GM12878 (cell line): ENCODE measurements around the gene PTPRM. TPM values are rescaled to one million over a fixed set of nuclear protein-coding genes. Genes with fewer than 3 reads are reported as not detected.

Source experiments
- ATAC-seq: fragments of 200-7000 bp; cut with Tn5 transposase; 3 replicates; pipeline ENCODE4 v1.9.1; 2020; ENCODE audit warnings: mild to moderate bottlenecking, moderate library complexity
- BruUV-seq: library from RNA; stranded (reverse); fragments of 400-500 nt; replicated peaks from 2 replicates; lab custom pipeline; 2021; lab: Mats Ljungman, UMichigan
- CTCF ChIA-PET: fragments of 300-600 bp; sonication (Branson Sonifier 250); formaldehyde crosslinking; extraction: SDS; loops from one replicate; lab custom pipeline; 2021; ENCODE audit warnings: inconsistent platforms; lab: Yijun Ruan, JAX
- POLR2A ChIA-PET: fragments of 350-600 bp; formaldehyde crosslinking; extraction: SDS; loops from one replicate; lab custom pipeline; 2021; ENCODE audit warnings: inconsistent platforms; lab: Charles Lee
- RAD21 ChIA-PET: fragments of 300-600 bp; sonication (Branson Sonifier 250); formaldehyde crosslinking; loops from one replicate; lab custom pipeline; 2023; ENCODE audit warnings: antibody characterized with exemption; ENCODE audit not compliant: unreplicated experiment; lab: Charles Lee
- SMC1A ChIA-PET: fragments of 300-600 bp; sonication (Branson Sonifier 250); formaldehyde crosslinking; loops from one replicate; lab custom pipeline; 2023; ENCODE audit not compliant: unreplicated experiment, uncharacterized antibody; lab: Charles Lee
- DNase-seq: peaks from one replicate; pipeline ENCODE4 v3.0.0-alpha.2; 2011; ENCODE audit warnings: low read depth, low spot score
- FAIRE-seq: peaks from 3 replicates; lab custom pipeline; 2011; peaks lifted over from hg19 to GRCh38; lab: Jason Lieb, UNC
- H2AFZ ChIP-seq: 2 replicates; pipeline ENCODE4 v1.6.0; 2011; ENCODE audit warnings: low read depth, low read length, control low read depth; ENCODE audit not compliant: control insufficient read depth
- H3K27ac ChIP-seq: 2 replicates; pipeline ENCODE4 v1.5.1; 2011; ENCODE audit warnings: control low read depth; ENCODE audit not compliant: control insufficient read depth, insufficient read depth
- H3K27me3 ChIP-seq, 2 experiments: replicated peaks in 1 of 2; 2 replicates each; pipeline versions ENCODE4 v1.6.0 to v1.6.1; 2011; ENCODE audit warnings: low read length in 1 of 2; ENCODE audit not compliant: control insufficient read depth in 2 of 2, insufficient read depth in 2 of 2
- H3K36me3 ChIP-seq, 2 experiments: 2 replicates each; pipeline ENCODE4 v1.5.1; 2011; ENCODE audit warnings: low read length in 1 of 2; ENCODE audit not compliant: control insufficient read depth in 2 of 2, insufficient read depth in 2 of 2
- H3K4me1 ChIP-seq: 2 replicates; pipeline ENCODE4 v1.6.1; 2011; ENCODE audit warnings: mild to moderate bottlenecking, low read length, moderate library complexity, mixed read lengths; ENCODE audit not compliant: control insufficient read depth, insufficient read depth
- H3K4me2 ChIP-seq: 2 replicates; pipeline ENCODE4 v1.6.0; 2011; ENCODE audit warnings: control low read depth; ENCODE audit not compliant: control insufficient read depth, insufficient read depth
- H3K4me3 ChIP-seq: fragments of 200-600 bp; sonication (generic); 2 replicates; pipeline ENCODE4 v1.5.1; 2016
- H3K79me2 ChIP-seq: 2 replicates; pipeline ENCODE4 v1.6.0; 2011; ENCODE audit warnings: low read length; ENCODE audit not compliant: control insufficient read depth, insufficient read depth
- H3K9ac ChIP-seq: 2 replicates; pipeline ENCODE4 v1.8.0; 2011; ENCODE audit warnings: low read length, control low read depth, mixed read lengths; ENCODE audit not compliant: control insufficient read depth, insufficient read depth
- H3K9me3 ChIP-seq: replicated peaks from 3 replicates; pipeline ENCODE4 v1.5.1; 2011; ENCODE audit warnings: mild to moderate bottlenecking, low read length; ENCODE audit not compliant: control insufficient read depth, insufficient read depth
- H4K20me1 ChIP-seq: 2 replicates; pipeline ENCODE4 v1.6.0; 2011; ENCODE audit not compliant: control insufficient read depth, insufficient read depth
- EP300 ChIP-seq, 2 experiments: fragments of 150-350 bp in 1 of 2; IDR thresholded peaks; 2 replicates each; pipeline ENCODE4 v1.6.1; 2011 to 2012; ENCODE audit warnings: low read depth in 2 of 2, low read length in 2 of 2, borderline replicate concordance in 1 of 2, improper control_type of control experiment in 1 of 2, inconsistent platforms in 1 of 2; ENCODE audit not compliant: control insufficient read depth in 1 of 2
- MTA2 ChIP-seq: fragments of 450-650 bp; IDR thresholded peaks from 2 replicates; pipeline ENCODE4 v1.6.1; 2016; ENCODE audit warnings: low read depth, mild to moderate bottlenecking, moderate library complexity
- YY1 ChIP-seq: IDR thresholded peaks from 2 replicates; pipeline ENCODE4 v1.6.1; 2011; ENCODE audit warnings: low read depth, mild to moderate bottlenecking, low read length
- WGBS: methylation state at CpG from one replicate; pipeline ENCODE4 v1.1.6; 2016; ENCODE audit warnings: low lambda C conversion rate; ENCODE audit not compliant: insufficient replicate concordance, insufficient coverage; ENCODE audit errors: missing lambda C conversion rate; 5-methylcytosine and 5-hydroxymethylcytosine counted together
- in situ Hi-C: fragments of 300-500 bp; cut with MboI; formaldehyde crosslinking; loops from 9 replicates; pipeline ENCODE4 v1.14.3; 2018; ENCODE audit warnings: mixed read lengths
- intact Hi-C: fragments of 100-400 bp; cut with micrococcal nuclease; formaldehyde crosslinking; loops from one replicate; pipeline ENCODE4 v1.14.2; 2022; ENCODE audit not compliant: unreplicated experiment
- polyA plus RNA-seq, 11 experiments: library from polyadenylated mRNA; depleted of rRNA in 4 of 11; unstranded in 6 of 11; stranded (reverse) in 5 of 11; fragments of >200 nt; fragmentation: Nextera tagmentation in 4 of 11; fragmentation: Illumina TruSeq in 1 of 11; extraction: Ambion mirVana in 4 of 11; extraction: Trizol in 1 of 11; gene quantifications; 1 replicate in 1 of 11; 2 replicates in 10 of 11; pipeline versions ENCODE4 v1.2.1 to v1.2.3, GENCODE V29; 2011 to 2016; ENCODE audit warnings: inconsistent platforms in 2 of 11, missing spikeins in 2 of 11, low read depth in 1 of 11
- total RNA-seq, 4 experiments: library from RNA; depleted of rRNA in 3 of 4; stranded (reverse); fragments of >200 nt in 3 of 4; fragmentation: Illumina TruSeq in 1 of 4; extraction: Trizol in 1 of 4; gene quantifications; 2 replicates each; pipeline versions ENCODE4 v1.2.1 to v1.2.3, GENCODE V29; 2013 to 2021
- TF ChIP-seq, protein P1 (sequence below): fragments of 450-650 bp; IDR thresholded peaks from 2 replicates; pipeline ENCODE4 v1.6.1; 2018; ENCODE audit warnings: mild to moderate bottlenecking, low read depth, moderate library complexity; ENCODE audit not compliant: partially characterized antibody

PTPRM gene
- total and polyA plus RNA-seq, 10 of the 15 experiments (the other 5 are each of a cell fraction or from before 2014, with no cell fraction given): 0.07 to 22.6 (median 0.60) TPM

DNA sequence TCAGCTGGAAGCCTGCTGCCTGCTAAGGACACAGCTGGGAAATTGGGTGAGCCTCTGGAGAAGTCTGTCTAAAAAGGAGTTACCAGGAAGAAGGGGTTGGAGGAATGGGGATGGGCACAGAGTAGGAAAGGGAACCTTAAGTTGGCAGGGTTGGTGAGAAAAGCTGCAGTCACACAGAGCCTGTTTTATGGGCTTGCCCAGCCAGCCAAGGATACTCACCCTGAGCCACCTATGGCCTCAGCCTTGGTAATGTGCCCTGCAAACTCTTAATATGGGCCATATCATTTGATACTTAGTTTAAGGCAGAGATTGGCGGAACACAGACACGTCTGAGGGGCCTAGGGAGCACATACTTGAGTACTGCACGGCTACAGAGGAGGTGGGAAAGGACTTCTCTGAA, 623.9 kb downstream of the PTPRM start:
- TF ChIP-seq, protein P1, sequence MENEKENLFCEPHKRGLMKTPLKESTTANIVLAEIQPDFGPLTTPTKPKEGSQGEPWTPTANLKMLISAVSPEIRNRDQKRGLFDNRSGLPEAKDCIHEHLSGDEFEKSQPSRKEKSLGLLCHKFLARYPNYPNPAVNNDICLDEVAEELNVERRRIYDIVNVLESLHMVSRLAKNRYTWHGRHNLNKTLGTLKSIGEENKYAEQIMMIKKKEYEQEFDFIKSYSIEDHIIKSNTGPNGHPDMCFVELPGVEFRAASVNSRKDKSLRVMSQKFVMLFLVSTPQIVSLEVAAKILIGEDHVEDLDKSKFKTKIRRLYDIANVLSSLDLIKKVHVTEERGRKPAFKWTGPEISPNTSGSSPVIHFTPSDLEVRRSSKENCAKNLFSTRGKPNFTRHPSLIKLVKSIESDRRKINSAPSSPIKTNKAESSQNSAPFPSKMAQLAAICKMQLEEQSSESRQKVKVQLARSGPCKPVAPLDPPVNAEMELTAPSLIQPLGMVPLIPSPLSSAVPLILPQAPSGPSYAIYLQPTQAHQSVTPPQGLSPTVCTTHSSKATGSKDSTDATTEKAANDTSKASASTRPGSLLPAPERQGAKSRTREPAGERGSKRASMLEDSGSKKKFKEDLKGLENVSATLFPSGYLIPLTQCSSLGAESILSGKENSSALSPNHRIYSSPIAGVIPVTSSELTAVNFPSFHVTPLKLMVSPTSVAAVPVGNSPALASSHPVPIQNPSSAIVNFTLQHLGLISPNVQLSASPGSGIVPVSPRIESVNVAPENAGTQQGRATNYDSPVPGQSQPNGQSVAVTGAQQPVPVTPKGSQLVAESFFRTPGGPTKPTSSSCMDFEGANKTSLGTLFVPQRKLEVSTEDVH: no peak
- TF ChIP-seq YY1 (no peak), EP300 (IDR thresholded peaks at IDR 0.05; ENCODE audit: borderline replicate concordance in 1 of 2, control insufficient read depth in 1 of 2, low read depth in 2 of 2, low read length in 2 of 2) (no peak), MTA2 (no peak)
- no peak overlapping the region for H3K27ac ChIP-seq
- ChIA-PET CTCF (no interaction called here), SMC1A (no interaction called here), POLR2A (no interaction called here), RAD21 (no interaction called here)
- FAIRE-seq: no peak
- H3K4me2 ChIP-seq: no peak overlapping the region
- DNase-seq: no peak
- no peaks in the 10 kb centered on the region for H3K27me3 ChIP-seq
- H3K4me1 ChIP-seq: no peaks in the 10 kb centered on the region
- no TSS peak for BruUV-seq
- H3K36me3 ChIP-seq: no peaks in the 10 kb centered on the region
- H3K4me3 ChIP-seq: no peak overlapping the region
- ATAC-seq: no peak
- H3K9ac ChIP-seq: no peak overlapping the region
- H2AFZ ChIP-seq: no peak overlapping the region
- intact Hi-C loops (no loop called here), in situ Hi-C loops (no loop called here)
- WGBS: 10% methylated on average over 3 of the region's 3 CpGs
- no peaks in the 10 kb centered on the region for H4K20me1 ChIP-seq
- no peaks in the 10 kb centered on the region for H3K9me3 ChIP-seq
- H3K79me2 ChIP-seq: no peaks in the 10 kb centered on the region
